ENCODE measurements around the gene MAN2A2. TPM values are rescaled to one million over a fixed set of nuclear protein-coding genes. Genes with fewer than 3 reads are reported as not detected.

Gene MAN2A2
- total and polyA plus RNA-seq, 9 of the 15 experiments (the other 6 are each of a cell fraction or from before 2014, with no cell fraction given), result 7.3 to 151 (median 43.4) TPM

DNA sequence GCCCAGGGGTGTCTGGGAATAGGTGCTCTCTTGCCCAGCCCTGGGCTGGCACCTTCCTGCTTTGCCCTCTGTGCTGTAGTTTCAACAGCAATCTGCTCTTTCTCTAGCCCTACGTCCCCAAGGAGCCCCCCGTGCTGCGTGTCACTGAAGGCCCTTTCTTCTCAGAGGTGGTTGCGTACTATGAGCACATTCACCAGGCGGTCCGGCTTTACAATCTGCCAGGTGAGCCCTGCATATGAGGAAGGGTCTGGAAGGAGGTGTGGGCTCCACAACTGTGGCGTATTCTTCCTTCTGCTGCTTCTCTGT is 9.6 kb downstream of the MAN2A2 start:
- Histone ChIP-seq H3K4me2 (ENCODE audit: insufficient read depth, low read length) (no peak overlapping the region), H3K27me3 (ENCODE audit: control insufficient read depth in 2 of 2, insufficient read depth in 2 of 2, low read length in 2 of 2) (no peaks in the 10 kb centered on the region), H3K4me3 (no peak overlapping the region), H3K4me1 (replicated peaks in 1 of 2; ENCODE audit: control insufficient read depth in 2 of 2, insufficient read depth in 2 of 2, low read length in 2 of 2) (peaks cover 17 to 43% of the 10 kb centered on the region in 2 experiments), H3K9me1 (ENCODE audit: control insufficient read depth, insufficient read depth, low read length) (no peaks in the 10 kb centered on the region), H3K36me3 (ENCODE audit: control insufficient read depth, insufficient read depth, low read length) (peaks cover 96% of the 10 kb centered on the region), H4K20me1 (replicated peaks; ENCODE audit: control insufficient read depth, insufficient read depth, low read length) (no peaks in the 10 kb centered on the region), H3K9me3 (replicated peaks; ENCODE audit: control insufficient read depth, insufficient read depth, low read depth, low read length) (no peaks in the 10 kb centered on the region), H3K27ac (ENCODE audit: extremely low read depth, low read depth, low read length) (no peak overlapping the region), H3K9ac (ENCODE audit: insufficient read depth in 1 of 2, low read depth in 2 of 2, low read length in 2 of 2) (no peak overlapping the region), H3K79me2 (ENCODE audit: control insufficient read depth, insufficient read depth, low read length) (peaks cover 6% of the 10 kb centered on the region; the same call in 2 of the 3 replicates), H2AFZ (ENCODE audit: low read depth, low read length) (no peak overlapping the region)
- TF ChIP-seq, protein P1, sequence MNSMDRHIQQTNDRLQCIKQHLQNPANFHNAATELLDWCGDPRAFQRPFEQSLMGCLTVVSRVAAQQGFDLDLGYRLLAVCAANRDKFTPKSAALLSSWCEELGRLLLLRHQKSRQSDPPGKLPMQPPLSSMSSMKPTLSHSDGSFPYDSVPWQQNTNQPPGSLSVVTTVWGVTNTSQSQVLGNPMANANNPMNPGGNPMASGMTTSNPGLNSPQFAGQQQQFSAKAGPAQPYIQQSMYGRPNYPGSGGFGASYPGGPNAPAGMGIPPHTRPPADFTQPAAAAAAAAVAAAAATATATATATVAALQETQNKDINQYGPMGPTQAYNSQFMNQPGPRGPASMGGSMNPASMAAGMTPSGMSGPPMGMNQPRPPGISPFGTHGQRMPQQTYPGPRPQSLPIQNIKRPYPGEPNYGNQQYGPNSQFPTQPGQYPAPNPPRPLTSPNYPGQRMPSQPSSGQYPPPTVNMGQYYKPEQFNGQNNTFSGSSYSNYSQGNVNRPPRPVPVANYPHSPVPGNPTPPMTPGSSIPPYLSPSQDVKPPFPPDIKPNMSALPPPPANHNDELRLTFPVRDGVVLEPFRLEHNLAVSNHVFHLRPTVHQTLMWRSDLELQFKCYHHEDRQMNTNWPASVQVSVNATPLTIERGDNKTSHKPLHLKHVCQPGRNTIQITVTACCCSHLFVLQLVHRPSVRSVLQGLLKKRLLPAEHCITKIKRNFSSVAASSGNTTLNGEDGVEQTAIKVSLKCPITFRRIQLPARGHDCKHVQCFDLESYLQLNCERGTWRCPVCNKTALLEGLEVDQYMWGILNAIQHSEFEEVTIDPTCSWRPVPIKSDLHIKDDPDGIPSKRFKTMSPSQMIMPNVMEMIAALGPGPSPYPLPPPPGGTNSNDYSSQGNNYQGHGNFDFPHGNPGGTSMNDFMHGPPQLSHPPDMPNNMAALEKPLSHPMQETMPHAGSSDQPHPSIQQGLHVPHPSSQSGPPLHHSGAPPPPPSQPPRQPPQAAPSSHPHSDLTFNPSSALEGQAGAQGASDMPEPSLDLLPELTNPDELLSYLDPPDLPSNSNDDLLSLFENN (IDR thresholded peaks at IDR 0.05; ENCODE audit: low read depth in 2 of 2, low read length in 2 of 2), result no peak
- TF ChIP-seq RBM15 (IDR thresholded peaks at IDR 0.05; ENCODE audit: insufficient read depth, low read length), result no peak
- TF ChIP-seq MEF2A (IDR thresholded peaks at IDR 0.05; ENCODE audit: control insufficient read depth, low read depth, low read length), result no peak
- TF ChIP-seq PRMT5 (CRISPR knock-in tag; IDR thresholded peaks at IDR 0.05), result no peak
- TF ChIP-seq, protein P2, sequence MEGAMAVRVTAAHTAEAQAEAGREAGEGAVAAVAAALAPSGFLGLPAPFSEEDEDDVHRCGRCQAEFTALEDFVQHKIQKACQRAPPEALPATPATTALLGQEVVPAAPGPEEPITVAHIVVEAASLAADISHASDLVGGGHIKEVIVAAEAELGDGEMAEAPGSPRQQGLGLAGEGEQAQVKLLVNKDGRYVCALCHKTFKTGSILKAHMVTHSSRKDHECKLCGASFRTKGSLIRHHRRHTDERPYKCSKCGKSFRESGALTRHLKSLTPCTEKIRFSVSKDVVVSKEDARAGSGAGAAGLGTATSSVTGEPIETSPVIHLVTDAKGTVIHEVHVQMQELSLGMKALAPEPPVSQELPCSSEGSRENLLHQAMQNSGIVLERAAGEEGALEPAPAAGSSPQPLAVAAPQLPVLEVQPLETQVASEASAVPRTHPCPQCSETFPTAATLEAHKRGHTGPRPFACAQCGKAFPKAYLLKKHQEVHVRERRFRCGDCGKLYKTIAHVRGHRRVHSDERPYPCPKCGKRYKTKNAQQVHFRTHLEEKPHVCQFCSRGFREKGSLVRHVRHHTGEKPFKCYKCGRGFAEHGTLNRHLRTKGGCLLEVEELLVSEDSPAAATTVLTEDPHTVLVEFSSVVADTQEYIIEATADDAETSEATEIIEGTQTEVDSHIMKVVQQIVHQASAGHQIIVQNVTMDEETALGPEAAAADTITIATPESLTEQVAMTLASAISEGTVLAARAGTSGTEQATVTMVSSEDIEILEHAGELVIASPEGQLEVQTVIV (CRISPR knock-in tag; IDR thresholded peaks at IDR 0.05; ENCODE audit: borderline replicate concordance), result no peak
- no peak for TF ChIP-seq BACH1 (tag; IDR thresholded peaks at IDR 0.05)
- TF ChIP-seq, protein P3, sequence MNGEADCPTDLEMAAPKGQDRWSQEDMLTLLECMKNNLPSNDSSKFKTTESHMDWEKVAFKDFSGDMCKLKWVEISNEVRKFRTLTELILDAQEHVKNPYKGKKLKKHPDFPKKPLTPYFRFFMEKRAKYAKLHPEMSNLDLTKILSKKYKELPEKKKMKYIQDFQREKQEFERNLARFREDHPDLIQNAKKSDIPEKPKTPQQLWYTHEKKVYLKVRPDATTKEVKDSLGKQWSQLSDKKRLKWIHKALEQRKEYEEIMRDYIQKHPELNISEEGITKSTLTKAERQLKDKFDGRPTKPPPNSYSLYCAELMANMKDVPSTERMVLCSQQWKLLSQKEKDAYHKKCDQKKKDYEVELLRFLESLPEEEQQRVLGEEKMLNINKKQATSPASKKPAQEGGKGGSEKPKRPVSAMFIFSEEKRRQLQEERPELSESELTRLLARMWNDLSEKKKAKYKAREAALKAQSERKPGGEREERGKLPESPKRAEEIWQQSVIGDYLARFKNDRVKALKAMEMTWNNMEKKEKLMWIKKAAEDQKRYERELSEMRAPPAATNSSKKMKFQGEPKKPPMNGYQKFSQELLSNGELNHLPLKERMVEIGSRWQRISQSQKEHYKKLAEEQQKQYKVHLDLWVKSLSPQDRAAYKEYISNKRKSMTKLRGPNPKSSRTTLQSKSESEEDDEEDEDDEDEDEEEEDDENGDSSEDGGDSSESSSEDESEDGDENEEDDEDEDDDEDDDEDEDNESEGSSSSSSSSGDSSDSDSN (IDR thresholded peaks at IDR 0.05; ENCODE audit: borderline replicate concordance in 1 of 2, low read depth in 2 of 2, low read length in 2 of 2), result no peak
- TF ChIP-seq ZNF696 (CRISPR knock-in tag; conservative IDR thresholded peaks at IDR 0.05), result no peak
- no peak for TF ChIP-seq EP400 (IDR thresholded peaks at IDR 0.05)
- POLR2A ChIA-PET, result interaction anchor here (1.4 kb wide), 1 partner anchor 9 kb away, joined by 3 read pairs; the partner anchor contains the start of gene MAN2A2
- BruUV-seq (replicated peaks), result no TSS peak
- no peak for FAIRE-seq
- CTCF ChIA-PET (ENCODE audit: low intra/inter-chr PET ratio), result no interaction called here
- WGBS (ENCODE audit: insufficient coverage, low coverage, missing lambda C conversion rate), result 95% methylated on average over 6 of the region's 7 CpGs
- ATAC-seq, result no peak
- in situ Hi-C loops (cut with MboI), result no loop called here
- intact Hi-C loops (cut with micrococcal nuclease), result no loop called here
- DNase-seq (ENCODE audit: extremely low read depth in 1 of 4, low spot score in 3 of 4), result no peak
